Activated CD4-positive, alpha-beta T cell treated with anti-CD3 and anti-CD28 coated beads, Interleukin-2, amount 10 ng/mL, durations not matched to agents 7 days and 5 days (primary cell): ENCODE measurements around the gene UNC5B. TPM values are rescaled to one million over a fixed set of nuclear protein-coding genes. Genes with fewer than 3 reads are reported as not detected.

ENCODE experiments used
- CTCF ChIA-PET: fragments of 350-600 bp; sonication (Branson Sonifier 250); formaldehyde crosslinking; loops from one replicate; lab custom pipeline; 2021; ENCODE audit warnings: antibody characterized with exemption; lab: Charles Lee
- POLR2A ChIA-PET: fragments of 350-600 bp; sonication (Branson Sonifier 250); formaldehyde crosslinking; loops from one replicate; lab custom pipeline; 2021; ENCODE audit warnings: antibody characterized with exemption; lab: Charles Lee
- DNase-seq: peaks from one replicate; pipeline ENCODE4 v3.0.0-alpha.2; 2020
- H3K27ac Mint-ChIP-seq: one replicate; pipeline ENCODE4 v1.8.0; 2021; ENCODE audit warnings: mild to moderate bottlenecking, moderate library complexity, mixed read lengths
- H3K27me3 Mint-ChIP-seq: one replicate; pipeline ENCODE4 v1.8.0; 2021; ENCODE audit warnings: mixed read lengths
- H3K36me3 Mint-ChIP-seq: one replicate; pipeline ENCODE4 v1.8.0; 2021; ENCODE audit warnings: low read depth, mixed read lengths
- H3K4me1 Mint-ChIP-seq: one replicate; pipeline ENCODE4 v1.8.0; 2021; ENCODE audit warnings: mixed read lengths
- H3K4me3 Mint-ChIP-seq: one replicate; pipeline ENCODE4 v1.8.0; 2021; ENCODE audit warnings: mild to moderate bottlenecking, moderate library complexity, mixed read lengths
- H3K9me3 Mint-ChIP-seq: one replicate; pipeline ENCODE4 v1.8.0; 2021; ENCODE audit warnings: mixed read lengths
- total RNA-seq, 2 experiments: library from RNA; stranded (reverse); gene quantifications; one replicate each; pipeline ENCODE4 v1.2.3, GENCODE V29; 2021

UNC5B gene
- total RNA-seq, 2 experiments from 2014 or later: not detected

DNA sequence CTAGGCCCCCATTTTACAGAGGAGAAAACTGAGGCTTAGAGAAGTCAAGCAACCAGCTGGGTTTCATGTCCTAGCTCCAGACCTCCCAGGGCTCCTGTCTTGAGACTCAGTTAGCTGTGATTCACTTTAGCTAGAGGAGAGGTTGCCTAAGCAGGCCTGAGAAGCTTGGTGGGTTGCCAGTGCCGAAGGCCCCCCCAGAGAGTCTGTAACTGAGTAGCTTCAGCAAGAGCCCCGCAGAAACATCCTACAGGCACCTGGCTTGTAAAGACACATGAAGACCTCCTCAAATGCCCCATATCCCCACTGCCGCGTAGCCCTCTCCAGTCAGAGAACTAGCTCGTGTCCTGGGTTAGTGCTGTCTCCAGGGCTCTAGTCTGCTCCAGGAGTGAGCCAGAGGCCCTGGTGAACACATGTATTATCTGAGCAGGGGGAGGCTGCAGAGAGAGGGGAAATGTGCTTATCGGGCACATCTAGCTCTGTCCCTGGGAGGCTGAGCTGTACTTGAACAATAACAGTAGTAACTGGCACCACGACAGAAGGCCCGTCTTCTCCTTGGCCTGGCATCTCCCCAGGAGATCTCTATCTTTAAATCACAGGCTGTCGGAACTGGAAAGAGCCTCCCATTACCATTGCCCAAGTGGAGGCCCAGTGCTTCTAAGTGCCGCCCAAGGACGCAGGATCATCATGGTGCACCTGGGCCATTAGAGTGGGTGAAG is 28.9 kb downstream of the UNC5B start:
- POLR2A ChIA-PET: no interaction called here
- no peak for DNase-seq
- CTCF ChIA-PET: no interaction called here
- no peak overlapping the region for H3K27ac Mint-ChIP-seq
- H3K4me1 Mint-ChIP-seq: no peaks in the 10 kb centered on the region
- peaks cover 7% of the 10 kb centered on the region for H3K27me3 Mint-ChIP-seq
- H3K9me3 Mint-ChIP-seq: no peaks in the 10 kb centered on the region
- no peaks in the 10 kb centered on the region for H3K36me3 Mint-ChIP-seq
- H3K4me3 Mint-ChIP-seq: no peak overlapping the region

DNA sequence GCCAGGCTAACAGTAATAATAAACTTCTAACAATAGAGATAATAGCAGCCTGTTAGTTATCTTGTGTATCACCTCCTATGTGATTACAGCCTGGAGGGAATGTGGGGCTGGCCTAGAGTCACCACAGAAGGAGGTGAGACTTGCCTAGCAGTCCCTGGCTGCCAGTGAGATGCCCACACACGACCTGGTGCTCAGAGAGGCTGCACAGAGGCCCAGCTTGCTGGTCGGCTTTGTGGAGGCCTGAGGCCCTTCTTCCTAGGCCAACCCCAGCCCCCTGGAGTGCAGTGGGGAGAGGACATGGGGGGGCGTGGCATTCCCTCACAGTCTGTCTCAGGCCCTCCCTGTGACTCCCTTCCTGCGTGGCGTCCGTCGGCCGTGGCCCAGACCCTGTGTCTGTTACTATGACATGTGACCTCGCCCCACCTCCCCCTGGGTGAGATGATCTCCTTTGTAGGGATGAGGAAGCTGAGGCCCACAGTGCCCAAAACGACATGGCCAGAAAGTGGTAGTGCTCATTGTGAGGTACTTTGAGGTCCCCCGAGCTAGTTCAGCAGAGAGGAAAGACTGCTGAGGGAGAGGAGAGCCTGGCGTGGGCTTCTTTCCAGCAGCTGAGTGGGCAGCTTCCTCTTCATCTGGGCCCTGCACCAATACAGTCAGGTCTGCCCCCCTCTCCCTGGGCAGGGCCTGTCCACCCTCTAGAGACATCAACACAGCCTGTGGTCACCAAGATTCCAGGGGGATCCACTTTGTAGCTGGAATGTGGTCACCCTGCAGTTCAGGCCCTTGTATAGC is 29.7 kb downstream of the UNC5B start:
- ChIA-PET POLR2A (no interaction called here), CTCF (no interaction called here)
- Mint-ChIP-seq H3K27me3 (peaks cover 7% of the 10 kb centered on the region), H3K27ac (no peak overlapping the region), H3K9me3 (no peaks in the 10 kb centered on the region), H3K4me3 (no peak overlapping the region), H3K4me1 (no peaks in the 10 kb centered on the region), H3K36me3 (no peaks in the 10 kb centered on the region)
- DNase-seq: no peak

DNA sequence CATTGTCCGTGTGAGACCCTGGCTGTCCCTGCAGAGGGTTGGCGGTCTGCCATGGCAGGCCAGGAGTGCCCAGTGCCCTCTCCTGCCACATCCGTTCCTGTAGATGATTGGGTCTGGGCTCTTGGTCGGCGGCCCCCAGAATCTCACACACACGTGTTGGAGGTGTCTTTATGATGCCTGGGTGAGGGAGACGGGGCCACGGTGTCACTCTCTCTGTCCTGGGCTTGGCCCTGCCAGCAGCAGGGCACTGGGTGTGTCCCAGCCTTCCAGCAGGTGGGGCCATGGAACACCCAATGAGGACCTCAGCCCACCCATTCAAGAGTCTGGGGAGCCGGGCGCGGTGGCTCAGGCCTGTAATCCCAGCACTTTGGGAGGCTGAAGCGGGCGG is 30.2 kb downstream of the UNC5B start:
- Mint-ChIP-seq H3K4me1 (no peaks in the 10 kb centered on the region), H3K27ac (no peak overlapping the region), H3K9me3 (no peaks in the 10 kb centered on the region), H3K27me3 (peaks cover 7% of the 10 kb centered on the region), H3K36me3 (no peaks in the 10 kb centered on the region), H3K4me3 (no peak overlapping the region)
- CTCF ChIA-PET: no interaction called here
- POLR2A ChIA-PET: no interaction called here
- no peak for DNase-seq

DNA sequence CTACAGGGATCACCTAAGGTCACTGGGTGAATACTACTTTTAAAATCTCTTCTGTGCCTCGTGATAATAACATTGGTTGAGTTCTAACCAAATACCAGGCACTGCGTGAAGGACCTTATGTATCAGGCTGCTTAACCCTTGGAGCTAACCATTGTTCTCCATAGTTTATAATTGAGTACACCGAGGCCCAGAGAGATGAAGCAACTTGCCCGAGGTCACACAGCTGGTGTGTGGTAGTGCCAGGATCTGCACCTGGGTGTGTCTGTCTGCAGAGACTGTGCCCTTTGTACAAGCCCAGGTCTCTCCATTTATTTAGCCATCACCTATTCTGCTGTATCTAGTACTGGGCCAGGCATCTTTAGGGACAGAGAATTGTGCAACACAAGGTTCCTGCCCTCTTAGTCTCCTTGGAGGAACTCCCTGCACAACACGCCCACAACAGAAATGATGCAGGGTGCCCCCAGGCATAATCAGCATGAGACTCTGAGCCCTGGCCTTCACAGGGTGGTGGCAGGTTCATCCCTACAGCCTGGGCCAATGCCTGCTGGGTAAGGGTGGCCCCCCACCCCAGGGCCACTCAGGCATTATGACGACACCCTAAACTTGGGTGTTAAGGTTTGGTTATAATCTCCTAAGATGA is 31.5 kb downstream of the UNC5B start:
- Mint-ChIP-seq H3K4me3 (no peak overlapping the region), H3K36me3 (no peaks in the 10 kb centered on the region), H3K27ac (no peak overlapping the region), H3K4me1 (no peaks in the 10 kb centered on the region), H3K27me3 (peaks cover 7% of the 10 kb centered on the region), H3K9me3 (no peaks in the 10 kb centered on the region)
- no peak for DNase-seq
- ChIA-PET POLR2A (no interaction called here), CTCF (no interaction called here)

DNA sequence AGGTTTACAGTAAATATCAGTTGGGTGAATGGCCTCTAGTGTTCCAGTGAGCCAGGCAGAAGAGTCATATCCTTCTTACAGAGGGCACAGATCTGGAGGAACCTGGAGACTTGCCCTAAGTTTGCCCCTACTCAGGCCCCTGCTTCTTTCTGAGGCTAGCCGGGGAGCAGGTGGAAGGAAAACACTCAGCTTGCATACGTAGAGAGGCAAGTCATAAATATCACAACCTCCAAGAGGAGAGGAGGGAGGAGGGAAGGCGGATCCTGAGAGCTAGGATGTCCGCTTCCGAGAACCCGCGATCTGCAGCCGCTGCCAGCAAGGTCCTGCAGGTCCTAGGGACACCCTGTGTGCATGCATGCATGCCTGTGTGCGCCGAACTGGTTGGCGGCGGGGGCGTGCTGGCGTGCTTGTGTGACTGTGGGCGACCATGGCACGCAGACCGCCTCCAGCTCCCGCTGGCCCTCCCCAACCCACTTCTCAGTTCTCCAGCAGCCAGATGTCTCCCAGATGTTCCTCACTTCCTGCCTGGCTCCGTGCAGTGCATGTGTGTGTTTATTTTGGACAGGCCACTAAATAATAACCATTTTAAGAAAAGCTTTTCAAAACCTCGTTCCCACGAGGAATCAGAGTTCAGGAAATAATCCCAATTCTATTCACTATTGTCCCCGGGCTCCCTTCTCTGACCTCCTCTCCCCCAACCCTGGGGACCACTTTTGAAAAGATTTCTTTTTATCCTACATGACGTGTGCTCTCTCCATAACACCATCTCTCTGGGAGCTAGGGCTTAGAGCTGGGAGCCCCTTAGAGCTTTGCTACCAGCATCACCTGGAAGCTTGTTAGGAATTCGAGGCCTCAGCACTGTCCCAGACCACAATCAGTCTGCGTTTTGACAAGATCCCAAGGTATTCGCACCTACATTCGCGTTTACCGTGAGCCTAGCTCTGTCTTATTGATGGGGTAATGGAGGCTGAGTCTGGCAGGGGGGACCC is 32.4 kb downstream of the UNC5B start:
- no peaks in the 10 kb centered on the region for H3K36me3 Mint-ChIP-seq
- H3K4me3 Mint-ChIP-seq: no peak overlapping the region
- DNase-seq: no peak
- H3K27me3 Mint-ChIP-seq: peaks cover 7% of the 10 kb centered on the region
- no peaks in the 10 kb centered on the region for H3K9me3 Mint-ChIP-seq
- no peak overlapping the region for H3K27ac Mint-ChIP-seq
- ChIA-PET CTCF (no interaction called here), POLR2A (interaction anchor here (0.6 kb wide), 1 partner anchor 229 kb away, joined by 3 read pairs; no protein-coding TSS in a partner anchor)
- H3K4me1 Mint-ChIP-seq: no peaks in the 10 kb centered on the region

DNA sequence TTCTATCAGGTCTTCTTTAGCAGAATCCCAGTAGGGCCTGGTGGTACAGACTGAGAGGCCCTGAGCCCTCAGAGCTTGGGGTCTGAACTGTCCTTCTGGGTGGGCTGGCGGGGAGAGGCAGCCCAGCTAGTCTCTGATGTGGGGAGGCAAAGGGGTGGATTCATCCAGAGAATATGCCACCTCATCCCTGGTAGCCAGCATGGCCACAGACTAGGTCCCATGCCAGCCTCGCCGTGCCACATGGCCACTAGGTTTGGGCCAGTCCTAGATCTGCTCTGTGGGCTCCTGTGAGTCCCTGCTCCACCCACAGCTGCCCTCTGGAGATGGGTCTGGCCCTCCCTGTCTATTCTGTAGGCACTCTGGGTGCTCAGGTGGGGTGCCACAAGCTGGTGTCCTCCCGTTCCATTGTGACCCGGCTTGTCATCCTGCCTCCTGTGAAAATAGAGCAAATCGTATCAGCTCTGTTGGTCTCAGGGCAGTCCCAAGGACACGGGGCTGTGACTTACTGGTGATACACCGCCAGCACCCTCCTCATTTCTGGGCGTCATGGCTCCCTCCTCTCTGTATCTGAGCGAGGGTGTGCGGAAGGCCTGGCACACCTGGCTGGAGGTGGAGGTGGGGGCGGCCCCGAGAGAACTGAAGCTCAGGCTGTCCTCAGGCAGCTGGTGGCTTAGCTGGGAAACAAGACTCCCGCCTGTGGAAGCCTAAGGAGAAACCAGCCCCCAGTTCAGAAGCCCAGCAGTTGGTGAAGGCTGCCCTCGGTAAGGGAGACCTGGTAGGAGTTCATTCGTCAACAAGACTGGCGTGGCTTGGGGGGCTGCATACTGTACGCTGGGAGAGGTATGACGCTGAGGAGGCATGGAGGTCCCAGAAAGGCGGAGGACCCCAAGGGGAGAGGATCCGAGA is 33.3 kb downstream of the UNC5B start:
- ChIA-PET POLR2A (interaction anchor here (0.6 kb wide), 1 partner anchor 230 kb away, joined by 3 read pairs; no protein-coding TSS in a partner anchor), CTCF (no interaction called here)
- Mint-ChIP-seq H3K36me3 (no peaks in the 10 kb centered on the region), H3K27me3 (peaks cover 7% of the 10 kb centered on the region), H3K4me3 (no peak overlapping the region), H3K4me1 (no peaks in the 10 kb centered on the region), H3K9me3 (no peaks in the 10 kb centered on the region), H3K27ac (no peak overlapping the region)
- no peak for DNase-seq

DNA sequence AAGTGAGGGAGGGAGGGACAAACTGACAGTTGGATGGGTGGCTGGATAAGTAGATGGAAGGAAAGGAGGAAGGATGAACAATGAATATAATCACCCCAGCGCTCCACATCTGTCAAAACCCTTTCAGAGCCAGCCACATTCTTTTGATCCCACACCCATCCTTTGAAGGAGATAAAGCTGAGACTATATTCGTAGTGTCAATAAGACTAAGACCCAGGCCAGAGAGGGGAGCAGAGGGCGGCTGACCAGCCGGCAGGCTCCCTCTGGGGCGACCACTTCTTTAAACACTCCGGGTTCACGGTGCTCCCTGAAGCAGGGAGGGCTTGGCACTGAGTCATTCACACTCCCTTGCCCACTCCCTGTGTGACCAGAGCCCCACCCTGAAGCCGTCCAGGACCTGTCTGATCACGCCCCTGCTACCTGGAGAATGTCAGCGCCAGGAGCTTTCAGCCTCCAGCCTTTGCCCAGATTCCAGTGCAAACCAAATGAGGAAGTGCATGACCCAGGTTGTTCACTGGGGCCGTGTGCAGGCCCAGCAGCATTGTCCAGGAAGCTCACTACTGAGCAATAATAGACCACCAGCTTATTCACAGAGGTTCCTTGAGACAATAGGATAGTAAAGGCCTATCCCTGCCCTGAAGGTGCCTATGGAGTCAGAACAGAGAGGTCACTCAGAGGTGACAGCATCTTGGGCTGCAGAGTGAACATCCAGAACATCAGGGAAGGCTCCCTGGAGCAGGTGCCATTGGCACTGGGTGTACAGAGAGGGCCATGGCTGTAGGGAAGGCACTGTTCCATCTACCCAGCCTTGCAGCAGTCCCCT is 34.4 kb downstream of the UNC5B start:
- no peak overlapping the region for H3K4me3 Mint-ChIP-seq
- DNase-seq: no peak
- ChIA-PET CTCF (no interaction called here), POLR2A (no interaction called here)
- H3K9me3 Mint-ChIP-seq: no peaks in the 10 kb centered on the region
- peaks cover 7% of the 10 kb centered on the region for H3K27me3 Mint-ChIP-seq
- H3K4me1 Mint-ChIP-seq: no peaks in the 10 kb centered on the region
- no peak overlapping the region for H3K27ac Mint-ChIP-seq
- no peaks in the 10 kb centered on the region for H3K36me3 Mint-ChIP-seq

DNA sequence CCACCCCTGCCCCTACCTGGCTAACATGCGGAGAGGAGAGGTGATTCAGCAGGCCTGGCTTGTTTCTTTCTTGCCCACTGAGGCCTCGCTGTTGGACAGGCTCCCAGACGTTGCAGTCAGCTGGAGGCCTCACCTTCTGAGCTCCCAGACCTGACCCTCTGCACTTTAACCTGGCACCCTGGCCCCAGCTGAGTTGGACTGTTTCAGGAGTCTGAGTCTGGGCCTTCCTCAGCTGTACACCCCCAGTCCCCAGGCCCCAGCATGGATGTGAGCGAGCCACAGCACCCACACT is 35.0 kb downstream of the UNC5B start:
- ChIA-PET CTCF (no interaction called here), POLR2A (no interaction called here)
- Mint-ChIP-seq H3K9me3 (no peaks in the 10 kb centered on the region), H3K36me3 (no peaks in the 10 kb centered on the region), H3K4me1 (no peaks in the 10 kb centered on the region), H3K4me3 (no peak overlapping the region), H3K27me3 (peaks cover 7% of the 10 kb centered on the region), H3K27ac (no peak overlapping the region)
- no peak for DNase-seq

DNA sequence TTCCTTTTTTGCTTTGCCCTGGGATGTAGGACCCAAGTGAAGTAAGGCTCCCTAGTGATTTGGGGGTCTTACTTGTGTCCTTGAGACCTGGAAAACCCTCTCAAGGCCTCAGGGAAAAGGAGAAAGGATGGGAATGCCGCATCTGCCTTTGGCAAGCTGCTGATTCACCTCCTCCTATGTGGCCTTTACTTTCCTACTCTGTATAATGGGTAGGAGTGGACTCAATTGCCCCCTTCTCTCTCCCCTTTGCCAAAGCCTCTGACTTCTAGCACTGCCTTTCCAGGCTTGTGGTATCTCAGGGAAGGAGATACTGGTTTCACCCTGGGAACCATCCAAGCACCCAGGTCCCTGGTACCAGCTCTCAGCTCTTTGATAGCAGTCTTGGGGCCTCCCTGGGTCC is 35.4 kb downstream of the UNC5B start:
- CTCF ChIA-PET: no interaction called here
- H3K4me3 Mint-ChIP-seq: no peak overlapping the region
- no peak overlapping the region for H3K27ac Mint-ChIP-seq
- POLR2A ChIA-PET: no interaction called here
- H3K9me3 Mint-ChIP-seq: no peaks in the 10 kb centered on the region
- no peaks in the 10 kb centered on the region for H3K36me3 Mint-ChIP-seq
- DNase-seq: no peak
- peaks cover 7% of the 10 kb centered on the region for H3K27me3 Mint-ChIP-seq
- H3K4me1 Mint-ChIP-seq: no peaks in the 10 kb centered on the region

DNA sequence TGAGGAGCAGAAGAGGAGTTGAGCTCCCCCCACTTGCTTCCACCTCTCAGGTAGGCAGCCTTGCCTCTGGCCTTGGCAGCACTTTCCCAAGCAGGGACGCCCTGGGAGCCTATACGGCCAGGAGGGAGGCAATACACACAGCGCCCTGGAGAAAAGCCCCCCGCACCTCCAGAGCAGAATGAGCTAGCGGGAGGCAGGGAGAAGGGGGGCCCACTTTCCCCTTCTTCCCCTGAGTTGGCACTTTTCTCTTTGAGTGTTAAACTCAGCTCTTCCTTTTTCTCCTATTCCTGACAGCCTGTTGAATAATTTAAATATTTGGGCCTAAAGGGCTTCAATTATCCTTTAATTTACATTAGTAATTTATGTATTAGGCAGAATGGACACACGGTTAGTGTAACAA is 35.8 kb downstream of the UNC5B start:
- Mint-ChIP-seq H3K4me3 (no peak overlapping the region), H3K27me3 (peaks cover 7% of the 10 kb centered on the region), H3K9me3 (no peaks in the 10 kb centered on the region), H3K4me1 (no peaks in the 10 kb centered on the region), H3K27ac (no peak overlapping the region), H3K36me3 (no peaks in the 10 kb centered on the region)
- DNase-seq: no peak
- ChIA-PET POLR2A (no interaction called here), CTCF (no interaction called here)

DNA sequence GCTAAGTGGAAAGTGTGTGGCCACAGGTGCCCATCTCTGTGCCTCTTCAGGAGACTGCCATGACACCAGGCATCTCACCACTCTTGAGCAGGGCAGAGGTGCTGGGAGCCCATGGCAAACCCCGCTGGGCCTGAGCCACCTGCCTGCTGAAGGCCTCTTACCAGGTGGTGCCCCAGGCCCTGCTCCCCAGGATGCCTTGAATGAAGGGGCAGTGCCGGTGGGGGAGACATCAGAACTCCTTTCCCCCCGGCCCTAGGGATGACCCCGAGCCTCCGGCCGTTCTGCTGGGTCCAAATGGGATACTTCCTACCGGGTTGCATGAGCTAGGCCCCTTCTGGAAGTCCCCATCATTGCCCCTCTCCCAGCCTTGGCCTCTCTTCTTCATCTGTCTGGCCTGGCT is 37.6 kb downstream of the UNC5B start:
- Mint-ChIP-seq H3K36me3 (no peaks in the 10 kb centered on the region), H3K27me3 (peaks cover under 1% of the 10 kb centered on the region), H3K4me1 (no peaks in the 10 kb centered on the region), H3K27ac (no peak overlapping the region), H3K9me3 (no peaks in the 10 kb centered on the region), H3K4me3 (no peak overlapping the region)
- ChIA-PET CTCF (no interaction called here), POLR2A (no interaction called here)
- DNase-seq: no peak
